DMS53 (cell line): ENCODE measurements around the gene NLK.

ENCODE experiments used
- DNase-seq: peaks from one replicate; lab custom pipeline; 2025; lab: John Stamatoyannopoulos, UW

Gene NLK

DNA sequence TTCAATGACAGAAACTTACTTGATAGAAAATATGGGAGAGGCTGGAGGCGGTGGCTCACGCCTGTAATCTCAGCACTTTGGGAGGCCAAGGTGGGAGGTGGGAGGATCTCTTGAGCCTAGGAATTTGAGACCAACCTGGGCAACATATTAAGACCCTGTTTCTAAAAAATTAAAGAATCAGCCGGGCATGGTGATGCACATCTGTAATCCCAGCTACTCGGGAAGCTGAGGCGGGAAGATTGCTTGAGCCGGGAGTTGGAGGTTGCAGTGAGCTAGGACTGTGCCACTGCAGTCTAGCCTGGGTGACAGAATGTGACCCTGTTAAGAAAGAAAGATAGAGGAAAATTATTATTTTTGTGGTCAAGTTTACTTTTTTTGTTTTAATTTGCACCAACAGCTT is 2.1 kb upstream of the NLK start:
- no peak for DNase-seq

DNA sequence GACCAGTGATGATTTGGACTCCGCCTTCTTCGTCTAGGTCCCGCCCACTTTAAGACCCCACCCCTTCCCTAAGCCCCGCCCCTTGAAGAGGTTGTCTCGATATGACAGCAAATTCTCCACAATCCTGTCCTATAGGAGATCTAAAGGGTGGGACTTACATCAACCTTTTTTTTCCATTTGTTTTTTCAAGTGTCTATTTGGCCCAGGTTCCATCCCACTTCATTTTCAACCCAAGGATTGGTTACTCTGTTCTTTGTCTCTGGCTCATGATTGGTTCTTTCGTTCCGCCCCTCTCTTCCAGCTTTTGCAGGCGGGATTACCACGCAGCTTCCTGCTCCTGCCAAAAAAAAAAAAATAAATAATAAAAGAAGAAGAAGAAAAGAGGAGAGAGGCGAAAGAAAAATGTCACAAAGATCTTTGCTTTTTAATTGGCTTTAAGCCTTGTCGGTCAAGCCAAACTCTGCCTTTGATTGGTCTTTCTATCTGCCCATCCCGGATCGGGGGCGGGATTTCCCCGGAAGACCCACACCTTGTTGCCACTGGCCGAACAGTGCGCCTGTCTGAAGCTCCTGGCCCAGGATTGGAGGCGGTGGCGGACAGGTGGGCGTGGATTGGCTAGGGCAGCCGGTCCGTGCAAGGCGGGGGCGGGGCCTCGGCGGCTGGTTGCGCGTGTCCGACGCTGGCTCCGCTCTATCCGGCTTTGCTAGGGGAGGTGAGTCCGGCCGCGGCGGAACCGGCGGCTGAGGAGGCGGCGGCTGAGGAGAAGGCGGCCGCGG is 1.2 kb upstream of the NLK start:
- DNase-seq, result peak; percentile 100

DNA sequence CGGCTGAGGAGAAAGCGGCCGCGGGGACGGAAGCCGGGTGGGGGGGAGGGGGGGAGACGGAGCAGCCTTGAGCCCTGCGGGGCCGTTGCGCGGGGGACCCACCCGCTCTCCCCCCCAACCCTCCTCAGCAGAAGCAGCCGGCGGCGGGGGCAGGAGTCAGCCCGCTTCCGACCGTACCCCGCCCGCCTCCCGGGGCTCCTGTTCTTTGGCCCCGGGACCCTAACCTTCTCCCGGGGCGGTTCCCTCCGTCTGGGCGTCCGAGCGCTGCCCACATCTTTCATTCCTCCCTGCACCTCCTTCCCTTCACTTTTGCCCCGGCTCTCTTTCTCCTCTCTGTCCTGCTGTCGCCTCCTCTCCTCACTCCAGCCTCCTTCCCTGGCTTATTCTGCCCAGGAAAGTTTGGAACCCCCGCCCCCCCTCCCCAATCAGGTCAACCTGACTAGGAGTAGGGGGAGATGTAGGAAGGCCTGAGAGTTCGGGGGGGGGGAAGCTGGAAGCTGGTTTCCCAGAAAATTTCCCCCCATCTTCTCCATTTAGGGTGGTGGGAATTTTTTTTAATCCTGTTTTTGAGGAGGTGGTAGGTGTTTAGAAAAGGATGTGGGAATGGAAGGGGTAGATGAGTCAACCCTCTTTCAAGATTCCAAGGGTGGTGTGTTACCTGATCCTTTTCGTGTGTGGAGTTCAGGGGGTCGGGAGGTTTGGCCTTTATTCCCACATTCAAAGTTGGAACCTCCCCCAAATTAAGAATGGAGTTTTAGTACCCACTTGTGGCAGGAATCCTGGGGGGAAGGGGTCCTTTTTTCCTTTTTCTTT is 427 bp upstream of the NLK start:
- DNase-seq, result peak; percentile 42

DNA sequence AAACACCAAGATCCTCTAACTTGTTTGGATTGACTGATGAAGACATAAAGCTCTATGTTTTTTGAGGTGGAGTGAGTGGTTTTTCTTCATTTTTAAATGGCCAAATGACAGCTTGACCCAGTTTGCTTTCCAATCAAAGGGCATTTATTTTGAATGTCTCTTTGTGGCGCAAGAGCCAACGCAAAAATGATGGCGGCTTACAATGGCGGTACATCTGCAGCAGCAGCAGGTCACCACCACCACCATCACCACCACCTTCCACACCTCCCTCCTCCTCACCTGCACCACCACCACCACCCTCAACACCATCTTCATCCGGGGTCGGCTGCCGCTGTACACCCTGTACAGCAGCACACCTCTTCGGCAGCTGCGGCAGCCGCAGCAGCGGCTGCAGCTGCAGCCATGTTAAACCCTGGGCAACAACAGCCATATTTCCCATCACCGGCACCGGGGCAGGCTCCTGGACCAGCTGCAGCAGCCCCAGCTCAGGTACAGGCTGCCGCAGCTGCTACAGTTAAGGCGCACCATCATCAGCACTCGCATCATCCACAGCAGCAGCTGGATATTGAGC is 329 bp downstream of the NLK start:
- DNase-seq, result no peak

DNA sequence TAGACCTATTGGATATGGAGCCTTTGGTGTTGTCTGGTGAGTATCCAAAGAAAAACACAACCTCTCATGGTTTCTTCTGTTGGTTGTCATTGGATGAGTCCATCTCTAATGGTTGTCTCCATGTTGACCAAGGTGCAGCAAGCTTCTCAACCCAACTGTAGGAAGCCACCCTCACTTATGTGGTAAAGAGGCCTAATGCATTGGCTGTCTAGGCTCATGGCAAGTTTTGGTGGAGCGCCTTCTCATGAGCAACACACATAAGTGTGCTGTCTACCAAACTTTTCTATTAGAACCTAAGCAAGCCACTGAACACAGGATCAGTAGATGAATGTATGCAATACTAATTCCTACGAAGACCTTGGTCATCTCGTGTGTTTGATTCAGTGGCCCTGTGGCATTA is 819 bp downstream of the NLK start:
- DNase-seq, result no peak

DNA sequence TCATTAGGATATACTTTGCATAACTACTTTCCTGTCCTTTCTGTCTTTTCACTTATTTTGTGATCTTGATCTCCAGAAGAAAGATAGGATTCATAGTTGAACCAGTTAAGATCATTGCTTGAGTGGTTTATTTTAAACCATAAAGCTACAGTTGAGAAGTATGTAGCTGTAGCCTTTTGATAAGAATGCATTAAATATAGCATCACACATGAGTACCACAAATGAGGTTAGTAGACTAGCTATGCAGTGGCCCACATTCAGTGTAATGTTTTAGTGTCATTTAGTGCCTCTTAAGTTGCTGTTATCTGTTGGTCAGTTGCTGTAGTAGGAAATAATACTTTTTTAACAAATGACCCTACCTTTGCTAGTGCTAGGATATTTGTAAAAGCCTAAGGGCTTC is 1.3 kb downstream of the NLK start:
- DNase-seq, result no peak

DNA sequence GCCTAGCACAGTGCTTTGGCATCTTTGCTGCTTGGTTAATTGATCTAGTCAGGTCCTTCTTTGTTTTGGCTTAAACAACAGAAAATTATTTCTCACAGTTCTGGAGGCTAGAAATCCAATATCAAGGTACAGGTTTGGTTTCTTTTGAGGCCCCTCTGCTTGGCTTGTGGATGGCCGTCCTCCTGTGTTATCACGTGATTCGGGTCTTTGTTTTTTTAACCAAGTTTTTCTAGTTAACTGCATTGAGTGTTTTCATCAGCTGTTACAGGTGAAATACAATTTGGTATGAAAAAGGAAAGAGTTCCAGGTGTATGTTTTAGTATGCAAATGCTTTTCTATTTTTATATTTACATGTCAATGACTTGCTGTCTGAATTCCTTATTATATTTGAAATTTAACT is 2.8 kb downstream of the NLK start:
- DNase-seq, result no peak

DNA sequence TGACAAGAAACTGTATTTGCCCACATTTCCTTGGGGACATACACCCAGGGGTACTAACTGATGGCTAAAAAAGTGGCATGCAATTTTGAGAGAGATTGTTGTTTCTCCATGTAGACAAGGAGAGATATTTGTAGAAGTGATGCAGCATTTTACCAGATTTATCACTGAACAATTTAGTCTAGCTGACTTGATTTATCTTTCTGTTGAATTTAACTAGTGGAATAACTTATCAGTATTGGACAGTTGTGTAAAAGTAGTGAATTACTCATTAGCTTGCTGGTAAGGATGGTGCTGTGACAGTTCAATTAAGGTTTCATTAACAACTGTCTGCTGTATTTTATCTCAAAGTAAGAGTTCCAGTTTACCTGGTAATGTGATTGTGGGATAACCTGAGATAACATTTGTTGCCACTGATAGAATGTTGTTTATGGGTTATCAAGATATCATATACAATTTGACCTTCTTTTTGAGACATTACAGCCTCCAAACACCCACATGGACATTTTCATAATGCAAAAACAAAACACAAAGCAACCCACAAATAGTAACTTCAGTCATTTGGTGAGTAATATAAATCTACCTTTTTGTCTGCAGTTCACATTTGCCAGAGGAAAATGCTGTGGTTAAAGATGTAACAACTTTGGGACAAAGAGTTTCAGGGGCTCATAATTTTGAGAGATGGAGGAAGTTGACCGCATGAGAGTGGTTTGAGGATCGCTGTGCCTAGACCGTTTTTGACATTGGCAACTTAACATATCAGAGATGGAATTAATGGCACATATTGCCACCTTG is 3.8 kb downstream of the NLK start:
- no peak for DNase-seq

DNA sequence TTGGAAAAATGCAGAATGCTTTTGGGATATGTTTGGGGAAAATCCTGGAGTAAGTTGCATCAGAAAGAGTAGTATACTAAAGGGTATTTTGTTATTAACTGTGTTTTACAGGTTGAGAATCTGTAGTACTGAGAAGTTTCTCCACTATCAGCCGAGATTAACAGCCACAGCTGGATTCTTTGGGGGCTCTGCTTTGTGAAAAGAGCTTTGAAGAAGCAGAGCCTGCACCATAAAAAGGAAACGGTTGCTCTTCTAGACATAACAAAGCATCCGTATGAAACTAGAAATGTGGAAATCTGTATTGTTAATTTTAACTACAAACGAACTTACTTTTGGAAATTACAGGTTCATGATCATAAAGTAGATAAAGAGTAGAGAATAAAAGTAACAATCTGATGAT is 5.3 kb downstream of the NLK start:
- no peak for DNase-seq

DNA sequence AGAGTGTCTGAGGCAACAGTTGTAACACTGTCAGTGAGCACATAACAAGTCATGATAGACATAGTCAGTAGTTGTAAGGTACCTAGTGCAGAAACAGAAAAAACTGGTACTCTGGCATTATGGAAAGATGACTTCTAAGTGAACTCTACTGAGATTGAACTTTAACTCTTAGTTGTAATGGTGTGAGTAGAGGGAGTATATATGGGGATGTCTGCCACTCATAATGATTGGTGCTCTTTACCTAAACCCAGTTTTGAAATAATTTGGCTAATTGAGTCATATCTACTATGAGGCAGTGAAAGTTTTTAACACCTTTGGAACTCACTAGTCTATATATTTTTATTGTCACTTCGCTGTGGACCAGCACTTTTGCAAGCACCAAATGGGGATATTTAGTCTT is 6.6 kb downstream of the NLK start:
- DNase-seq, result no peak

DNA sequence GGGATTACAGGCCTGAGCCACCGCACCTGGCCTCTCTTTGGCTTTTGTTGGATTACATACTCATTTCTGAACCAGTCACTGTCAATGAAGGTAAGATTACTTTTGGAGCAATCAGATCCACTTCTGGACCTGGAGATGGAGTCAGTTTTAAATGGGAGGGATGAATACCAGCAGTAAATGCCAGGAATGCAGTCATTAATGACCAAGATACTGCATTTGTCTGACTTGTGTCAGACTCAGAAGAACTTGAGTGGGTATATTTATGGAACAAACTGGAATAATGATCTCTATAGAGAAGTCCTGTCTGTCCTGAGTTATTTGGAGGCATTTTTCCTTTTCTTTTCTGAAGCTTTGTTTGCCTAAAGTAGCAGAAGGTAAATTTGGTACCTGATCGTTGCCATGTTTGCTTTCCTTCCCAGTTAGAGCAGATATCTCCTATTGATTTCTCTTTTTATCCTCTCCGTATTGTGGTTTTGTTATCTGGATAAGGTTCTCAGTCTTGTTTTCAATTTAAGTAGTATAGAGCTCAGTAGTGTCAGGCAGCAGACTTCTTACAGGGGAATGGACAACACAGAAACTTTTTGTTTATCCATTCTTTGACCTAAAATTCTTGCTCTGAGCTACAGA is 10.7 kb downstream of the NLK start:
- DNase-seq, result no peak

DNA sequence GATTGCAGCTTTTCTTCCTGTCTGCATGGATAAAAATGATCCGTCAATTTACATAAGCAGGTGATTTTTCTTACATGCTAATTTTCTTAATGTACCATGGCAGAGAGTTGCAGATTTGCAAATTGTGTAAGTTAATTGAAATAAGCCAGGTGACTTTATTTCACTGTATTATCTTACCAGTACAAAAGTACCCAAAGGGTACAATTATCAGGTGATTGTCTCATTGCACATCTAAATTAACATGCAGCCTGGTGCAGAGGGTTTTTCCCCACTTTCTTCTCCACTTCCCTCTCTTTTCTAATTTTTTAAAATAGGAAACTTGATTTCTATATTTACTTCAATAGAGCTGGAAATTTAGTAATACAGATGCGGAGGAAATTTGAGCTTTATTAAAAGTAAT is 11.2 kb downstream of the NLK start:
- no peak for DNase-seq

DNA sequence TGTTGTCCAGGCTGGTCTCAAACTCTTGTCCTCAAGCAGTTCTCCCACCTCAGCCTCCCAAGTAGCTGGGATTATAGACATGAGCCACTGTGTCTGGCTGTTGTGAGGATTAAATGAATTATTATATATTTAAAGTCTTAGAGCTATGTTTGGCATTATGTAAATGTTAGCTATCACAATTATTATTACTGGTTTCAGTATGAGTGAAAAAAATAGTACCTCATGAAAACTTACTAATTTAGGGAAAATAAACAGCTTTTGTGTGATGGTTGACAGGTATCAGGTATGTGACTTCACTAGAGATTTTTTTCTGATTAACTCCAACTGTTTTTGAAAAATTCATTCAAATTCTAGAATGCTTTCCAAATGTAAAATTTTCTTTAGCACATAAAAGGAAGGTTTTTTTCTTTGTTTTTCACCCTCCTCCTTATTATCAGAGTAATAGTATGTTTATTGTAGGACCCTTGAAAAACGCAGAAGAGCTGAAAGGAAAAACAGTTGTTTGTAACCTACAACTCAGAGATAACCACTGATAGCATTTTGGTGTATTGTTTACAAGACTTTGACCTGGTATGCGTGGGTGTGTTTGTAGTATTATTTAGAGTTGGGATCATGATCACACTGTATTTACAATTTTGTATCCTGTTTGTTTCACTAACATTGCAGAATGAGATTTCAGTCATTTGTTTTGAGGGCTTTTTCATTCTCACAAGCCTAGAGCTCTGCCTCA is 13.2 kb downstream of the NLK start:
- no peak for DNase-seq

DNA sequence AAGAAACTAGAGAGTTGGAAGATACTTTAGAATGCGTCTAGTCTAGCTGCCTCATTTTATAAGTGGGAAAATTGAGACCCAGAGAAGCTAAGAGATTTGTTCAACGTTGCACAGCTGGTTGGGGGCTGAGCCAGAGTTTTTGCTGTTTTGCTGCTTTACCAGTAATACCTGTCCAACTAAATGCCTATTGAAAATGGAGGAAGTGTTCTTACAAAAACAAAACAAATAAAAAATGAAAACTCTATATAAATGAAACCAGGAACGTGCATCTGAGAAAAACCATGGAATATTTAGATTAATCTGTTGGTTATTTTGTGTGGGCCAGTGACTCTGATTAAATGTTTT is 13.8 kb downstream of the NLK start:
- DNase-seq, result no peak

DNA sequence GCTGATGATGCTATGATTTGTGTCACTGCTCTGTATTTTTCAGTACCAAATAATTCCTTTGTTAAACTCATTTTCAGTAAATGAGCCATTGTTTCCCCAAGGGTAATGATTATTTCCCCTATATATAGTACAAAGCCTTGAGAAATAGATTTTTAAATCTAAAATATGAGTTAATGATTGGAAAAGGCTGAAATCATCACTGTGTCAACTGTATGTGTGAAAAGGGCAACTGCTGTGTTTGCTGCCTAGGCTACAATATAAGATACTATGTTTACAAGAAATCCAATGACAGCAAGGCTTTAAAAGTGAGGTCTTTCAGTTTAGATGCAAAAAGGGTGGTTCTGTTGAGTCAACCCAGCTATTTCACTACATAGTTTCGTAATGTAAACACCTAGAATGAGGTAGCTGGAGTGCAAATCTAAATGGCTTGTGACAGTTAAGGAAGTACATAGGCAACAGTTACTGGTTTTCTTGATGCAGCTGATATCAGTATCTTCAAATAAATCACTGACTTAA is 15.3 kb downstream of the NLK start:
- peak; percentile 22 for DNase-seq

DNA sequence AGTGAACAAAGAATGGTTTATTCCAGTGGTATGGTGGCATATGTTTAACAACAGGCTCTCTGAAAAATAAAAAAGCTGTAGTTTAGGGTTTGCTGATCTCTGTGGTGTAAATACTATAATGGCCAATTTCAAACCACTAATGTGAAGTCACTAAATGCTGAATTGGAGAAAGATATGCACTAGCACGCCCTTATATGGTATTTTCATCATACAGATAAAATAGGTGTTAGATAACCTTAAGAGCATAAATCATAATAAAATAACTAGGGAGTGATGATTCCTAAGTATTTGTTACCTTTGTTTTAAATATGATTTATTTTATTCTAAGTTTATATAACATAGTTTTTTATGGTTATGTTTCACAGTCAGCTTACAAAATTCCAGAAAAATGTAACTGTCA is 17.2 kb downstream of the NLK start:
- no peak for DNase-seq

DNA sequence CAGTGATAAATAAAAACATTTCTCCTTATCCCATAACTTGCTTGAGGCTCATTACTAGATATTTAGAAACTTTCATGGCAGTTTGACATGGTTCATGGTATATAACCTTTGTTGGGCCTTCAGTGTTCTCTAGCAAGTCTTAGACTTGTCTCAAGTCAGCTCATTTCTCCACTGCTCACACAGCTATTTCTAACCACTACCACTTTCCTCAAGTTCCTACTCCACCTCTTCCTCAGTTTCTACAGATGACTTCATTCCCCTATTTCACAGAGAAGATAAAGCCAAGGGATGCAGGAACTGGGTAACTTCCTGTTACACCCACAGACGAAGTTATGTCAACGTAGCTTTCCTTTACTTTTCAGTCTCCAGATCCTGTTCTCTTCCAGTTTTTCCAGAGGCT is 23.2 kb downstream of the NLK start:
- DNase-seq, result no peak

DNA sequence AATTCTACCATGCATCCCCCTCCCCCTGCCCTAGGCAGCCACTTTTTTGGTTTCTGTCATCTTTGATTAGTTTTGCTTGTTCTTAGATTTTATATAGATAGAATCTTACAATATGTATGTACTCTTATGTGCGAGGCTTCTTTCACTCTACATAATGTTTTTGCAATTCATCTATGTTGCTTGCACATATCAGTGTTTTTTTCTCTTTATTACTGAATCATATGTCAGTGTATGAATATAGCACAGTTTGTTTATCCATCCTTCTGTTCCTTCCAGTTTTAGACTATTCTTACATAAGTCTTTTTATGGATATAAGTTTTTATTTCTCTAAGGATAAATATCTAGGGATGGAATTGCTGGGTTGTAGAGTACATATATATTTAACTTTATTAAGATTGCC is 26.6 kb downstream of the NLK start:
- DNase-seq, result no peak

DNA sequence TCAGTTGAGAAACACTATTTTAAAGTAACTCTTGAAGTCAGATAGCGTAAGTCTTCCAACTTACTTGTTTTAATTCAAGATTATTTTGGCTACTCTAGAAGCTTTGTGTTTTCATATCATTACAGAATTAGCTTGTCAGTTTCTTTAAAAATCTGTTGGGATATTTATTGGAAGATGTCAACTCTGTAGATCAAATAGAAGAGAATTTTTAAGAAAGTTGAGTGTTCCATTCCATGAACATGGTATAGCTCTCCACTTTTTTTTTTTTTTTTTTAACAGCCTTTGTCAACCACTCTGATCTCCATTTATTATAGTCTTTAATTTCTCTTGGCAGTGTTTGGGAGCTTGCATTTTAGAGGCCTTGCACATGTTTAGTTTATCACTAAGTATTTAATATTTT is 28.7 kb downstream of the NLK start:
- no peak for DNase-seq

DNA sequence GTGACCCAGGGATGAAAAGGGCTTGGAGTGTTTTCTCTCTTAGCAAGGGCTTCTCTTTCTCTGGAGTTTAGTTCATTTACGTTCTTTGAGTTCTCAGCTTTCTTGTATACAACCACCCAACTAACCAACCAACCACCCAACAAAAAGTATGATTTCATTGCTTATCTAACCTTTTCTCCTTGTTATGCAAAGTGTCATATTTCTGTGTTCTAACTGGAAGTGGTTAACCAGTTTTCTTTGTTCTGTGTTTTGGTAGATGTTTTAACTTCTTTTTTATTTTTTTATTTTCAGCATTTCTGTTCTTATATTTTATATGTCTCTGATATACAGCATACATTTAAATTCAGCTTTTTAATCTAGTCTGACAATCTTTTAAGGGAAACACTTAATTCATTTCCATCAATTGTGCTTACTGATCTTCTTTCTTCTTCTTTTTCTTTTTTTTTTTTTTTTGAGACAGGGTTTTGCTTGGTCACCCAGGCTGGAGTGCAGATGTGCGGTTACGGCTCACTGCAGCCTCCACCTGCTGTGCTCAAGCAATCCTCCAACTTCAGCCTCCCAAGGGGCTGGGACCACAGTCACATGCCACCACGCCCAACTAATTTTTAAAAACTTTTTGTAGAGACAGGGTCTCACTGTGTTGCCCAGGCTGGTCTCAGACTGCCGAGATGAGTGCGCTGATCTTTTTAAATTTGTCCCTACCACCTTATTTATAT is 29.6 kb downstream of the NLK start:
- DNase-seq, result no peak
